ENCODE data around the gene VEPH1. TPM values are rescaled to one million over a fixed set of nuclear protein-coding genes. Genes with fewer than 3 reads are reported as not detected.

The VEPH1 gene
- polyA plus RNA-seq, 1 of the 3 experiments (the other 2 are of a cell fraction) = 6.0 TPM

DNA sequence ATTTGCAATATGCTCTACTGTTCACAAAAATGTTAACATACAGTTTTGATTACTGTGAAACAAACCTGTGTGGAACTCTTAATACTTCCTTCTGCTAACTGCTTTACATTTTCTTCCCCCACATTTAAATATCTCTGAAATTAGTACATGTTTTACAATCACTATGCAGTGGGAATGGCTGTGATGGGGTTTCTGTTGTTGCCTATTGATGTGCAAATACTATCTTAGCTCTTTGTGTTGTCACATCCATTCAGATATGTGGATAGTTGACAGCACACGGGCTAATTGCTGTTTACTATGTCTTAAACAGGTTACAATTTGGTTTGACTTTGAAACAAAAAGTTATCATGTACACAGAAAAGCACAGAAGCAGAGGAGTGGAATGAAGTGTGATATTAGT lies 247.4 kb downstream of the VEPH1 start:
- Histone ChIP-seq H3F3A (replicated peaks; ENCODE audit: insufficient read depth) (no peaks in the 10 kb centered on the region), H2AFZ (ENCODE audit: low read depth) (no peak overlapping the region), H3K4me3 (ENCODE audit: low read depth in 2 of 2, low read length in 1 of 2) (no peak overlapping the region), H4K20me1 (ENCODE audit: insufficient read depth) (no peaks in the 10 kb centered on the region), H3K4me1 (ENCODE audit: control insufficient read depth in 1 of 2, insufficient read depth in 2 of 2, low read depth in 1 of 2, low read length in 1 of 2) (no peaks in the 10 kb centered on the region; a peak in 1 of 4 replicates), H3K36me3 (replicated peaks in 1 of 2; ENCODE audit: control insufficient read depth in 1 of 2, insufficient read depth in 2 of 2, low read length in 1 of 2) (no peaks in the 10 kb centered on the region), H3K9me3 (no peaks in the 10 kb centered on the region), H3K27ac (ENCODE audit: low read depth in 2 of 2, low read length in 1 of 2) (no peak overlapping the region), H3K27me3 (ENCODE audit: insufficient read depth) (no peaks in the 10 kb centered on the region), H3K9ac (no peak overlapping the region), H3K4me2 (no peak overlapping the region), H3K9me2 (no peaks in the 10 kb centered on the region), H3K79me2 (ENCODE audit: insufficient read depth) (no peaks in the 10 kb centered on the region)
- no peak for TF ChIP-seq POLR2AphosphoS5 (IDR thresholded peaks at IDR 0.05; ENCODE audit: low read depth, low read length)
- no peak for TF ChIP-seq ZBTB33 (IDR thresholded peaks at IDR 0.05; ENCODE audit: borderline replicate concordance, low read depth)
- no peak for TF ChIP-seq NFIC (IDR thresholded peaks at IDR 0.05; ENCODE audit: borderline replicate concordance)
- no peak for TF ChIP-seq FOXM1 (IDR thresholded peaks at IDR 0.05; ENCODE audit: low read depth)
- no peak for TF ChIP-seq REST (IDR thresholded peaks at IDR 0.05; ENCODE audit: low read depth, low read length)
- no peak for TF ChIP-seq GABPA (IDR thresholded peaks at IDR 0.05; ENCODE audit: low read depth)
- TF ChIP-seq PBX3 (IDR thresholded peaks at IDR 0.05) = no peak
- no peak for TF ChIP-seq GATA2 (CRISPR knock-in tag; IDR thresholded peaks at IDR 0.05)
- TF ChIP-seq MEF2A (IDR thresholded peaks at IDR 0.05; ENCODE audit: borderline replicate concordance, low read depth) = no peak
- TF ChIP-seq YY1 (IDR thresholded peaks at IDR 0.05; ENCODE audit: low read depth) = no peak
- TF ChIP-seq RFX5 (IDR thresholded peaks at IDR 0.05; ENCODE audit: low read length) = no peak
- TF ChIP-seq MAX (IDR thresholded peaks at IDR 0.05; ENCODE audit: low read depth) = no peak
- no peak for TF ChIP-seq TCF12 (IDR thresholded peaks at IDR 0.05)
- TF ChIP-seq USF2 (IDR thresholded peaks at IDR 0.05; ENCODE audit: borderline replicate concordance, low read depth, low read length) = no peak
- no peak for TF ChIP-seq FOXJ3 (CRISPR knock-in tag; IDR thresholded peaks at IDR 0.05)
- TF ChIP-seq USF1 (IDR thresholded peaks at IDR 0.05; ENCODE audit: borderline replicate concordance, low read depth) = no peak
- DNase-seq = no peak
- POLR2A ChIA-PET = no interaction called here
- CTCF ChIA-PET = no interaction called here
- 52% methylated on average over 1 of the region's 1 CpG for WGBS (ENCODE audit: low lambda C conversion rate)

Data from SK-N-SH (cell line).